ENCODE results near the gene KY. TPM values are rescaled to one million over a fixed set of nuclear protein-coding genes. Genes with fewer than 3 reads are reported as not detected.

The KY gene
- polyA plus RNA-seq, 1 donor (not counting 4 experiments of a cell fraction or from before 2014, with no cell fraction given): not detected

DNA sequence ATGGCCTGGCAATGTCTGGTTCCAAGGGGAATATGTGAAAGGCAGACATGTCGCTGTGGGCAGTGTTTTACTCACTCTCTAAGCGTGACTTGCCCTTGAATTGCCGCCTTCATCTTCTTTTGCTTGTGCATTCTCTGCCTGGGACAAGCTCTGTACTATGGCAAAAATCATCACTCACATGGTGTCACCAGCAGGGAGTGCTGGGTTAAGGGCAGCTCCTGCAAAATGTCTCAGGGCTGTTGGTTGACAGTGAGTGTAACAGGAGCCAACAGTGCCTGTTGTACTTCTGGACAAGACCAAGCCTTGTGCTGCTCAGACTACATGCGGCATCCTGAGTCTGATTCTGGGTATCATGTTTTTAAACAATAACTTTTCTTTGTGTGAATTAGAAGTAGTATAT is 45.3 kb upstream of the KY start:
- dilution Hi-C loops (cut with MboI; ENCODE audit: extremely low pct_ligation_motif_present, low sequenced_read_pairs): no loop called here
- Histone ChIP-seq H3K4me3 (ENCODE audit: control insufficient read depth in 2 of 3, extremely low read depth in 1 of 3, insufficient read depth in 2 of 3, low read depth in 1 of 3, low read length in 3 of 3) (no peak overlapping the region), H3K27me3 (ENCODE audit: control insufficient read depth, extremely low read depth, insufficient read depth, low read length) (no peaks in the 10 kb centered on the region), H3K9me1 (ENCODE audit: control insufficient read depth, extremely low read depth, insufficient read depth, low read length) (no peaks in the 10 kb centered on the region), H3K79me2 (ENCODE audit: control insufficient read depth, insufficient read depth, low read length) (no peaks in the 10 kb centered on the region), H3K9me3 (ENCODE audit: control insufficient read depth, low read depth, low read length) (no peaks in the 10 kb centered on the region), H3K9ac (ENCODE audit: control insufficient read depth, extremely low read depth, insufficient read depth, low read length) (no peak overlapping the region), H2AFZ (ENCODE audit: control insufficient read depth, low read length) (no peak overlapping the region), H3K27ac (ENCODE audit: control insufficient read depth, insufficient read depth, low read length) (no peak overlapping the region), H3K4me1 (ENCODE audit: control insufficient read depth, extremely low read depth, insufficient read depth, low read length) (peaks cover 21% of the 10 kb centered on the region), H3K36me3 (ENCODE audit: control insufficient read depth in 2 of 2, extremely low read depth in 1 of 2, insufficient read depth in 2 of 2, low read length in 2 of 2) (no peaks in the 10 kb centered on the region), H3K4me2 (ENCODE audit: control insufficient read depth, extremely low read depth, insufficient read depth, low read depth, low read length) (no peak overlapping the region), H4K20me1 (ENCODE audit: control insufficient read depth, extremely low read depth, insufficient read depth, low read length) (no peaks in the 10 kb centered on the region)
- FAIRE-seq (no peak), DNase-seq (ENCODE audit: low read depth, low spot score) (no peak)
- TF ChIP-seq, protein P1, sequence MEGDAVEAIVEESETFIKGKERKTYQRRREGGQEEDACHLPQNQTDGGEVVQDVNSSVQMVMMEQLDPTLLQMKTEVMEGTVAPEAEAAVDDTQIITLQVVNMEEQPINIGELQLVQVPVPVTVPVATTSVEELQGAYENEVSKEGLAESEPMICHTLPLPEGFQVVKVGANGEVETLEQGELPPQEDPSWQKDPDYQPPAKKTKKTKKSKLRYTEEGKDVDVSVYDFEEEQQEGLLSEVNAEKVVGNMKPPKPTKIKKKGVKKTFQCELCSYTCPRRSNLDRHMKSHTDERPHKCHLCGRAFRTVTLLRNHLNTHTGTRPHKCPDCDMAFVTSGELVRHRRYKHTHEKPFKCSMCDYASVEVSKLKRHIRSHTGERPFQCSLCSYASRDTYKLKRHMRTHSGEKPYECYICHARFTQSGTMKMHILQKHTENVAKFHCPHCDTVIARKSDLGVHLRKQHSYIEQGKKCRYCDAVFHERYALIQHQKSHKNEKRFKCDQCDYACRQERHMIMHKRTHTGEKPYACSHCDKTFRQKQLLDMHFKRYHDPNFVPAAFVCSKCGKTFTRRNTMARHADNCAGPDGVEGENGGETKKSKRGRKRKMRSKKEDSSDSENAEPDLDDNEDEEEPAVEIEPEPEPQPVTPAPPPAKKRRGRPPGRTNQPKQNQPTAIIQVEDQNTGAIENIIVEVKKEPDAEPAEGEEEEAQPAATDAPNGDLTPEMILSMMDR (optimal IDR thresholded peaks at IDR 0.05 in 1 of 3, IDR thresholded peaks at IDR 0.05 in 1 of 3, conservative IDR thresholded peaks at IDR 0.05 in 1 of 3; ENCODE audit: extremely low read depth in 1 of 3, insufficient read depth in 2 of 3, low read length in 3 of 3): no peak
- no peak for TF ChIP-seq EZH2 (IDR thresholded peaks at IDR 0.05; ENCODE audit: low read length)

DNA sequence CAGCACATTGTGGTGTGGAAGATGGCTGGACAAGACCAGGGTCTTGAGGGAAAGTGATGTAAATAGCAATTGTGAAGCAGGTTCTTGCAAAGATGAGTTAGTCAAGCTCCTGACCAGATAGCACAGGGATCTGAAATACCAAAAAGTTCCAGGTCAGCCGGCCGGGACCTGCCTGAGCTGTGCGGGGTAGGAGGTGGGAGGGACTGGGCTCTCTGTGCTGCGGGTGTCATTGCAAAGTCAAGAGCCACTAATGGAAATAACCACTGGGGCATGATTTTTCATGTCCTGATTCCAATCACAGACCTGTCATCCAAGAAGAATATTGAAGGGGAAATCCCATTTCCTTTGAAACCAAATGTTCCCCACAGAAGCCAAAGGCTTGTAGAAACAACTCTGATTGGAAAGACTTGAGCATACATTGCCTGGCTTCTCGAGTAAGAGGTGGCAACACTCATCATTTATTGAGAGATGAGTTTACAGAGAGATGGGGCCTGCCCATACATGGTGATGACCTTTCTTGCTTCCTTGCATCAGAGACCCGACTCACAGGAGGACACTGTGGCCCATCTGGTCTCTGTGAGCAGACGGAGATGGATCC is 44.2 kb upstream of the KY start:
- Histone ChIP-seq H4K20me1 (ENCODE audit: control insufficient read depth, extremely low read depth, insufficient read depth, low read length) (no peaks in the 10 kb centered on the region), H3K9me3 (ENCODE audit: control insufficient read depth, low read depth, low read length) (no peaks in the 10 kb centered on the region), H3K36me3 (ENCODE audit: control insufficient read depth in 2 of 2, extremely low read depth in 1 of 2, insufficient read depth in 2 of 2, low read length in 2 of 2) (no peaks in the 10 kb centered on the region), H3K27me3 (ENCODE audit: control insufficient read depth, extremely low read depth, insufficient read depth, low read length) (no peaks in the 10 kb centered on the region), H2AFZ (ENCODE audit: control insufficient read depth, low read length) (peak overlapping the region; percentile 25), H3K4me1 (ENCODE audit: control insufficient read depth, extremely low read depth, insufficient read depth, low read length) (peaks cover 21% of the 10 kb centered on the region), H3K9me1 (ENCODE audit: control insufficient read depth, extremely low read depth, insufficient read depth, low read length) (no peaks in the 10 kb centered on the region), H3K27ac (ENCODE audit: control insufficient read depth, insufficient read depth, low read length) (no peak overlapping the region), H3K9ac (ENCODE audit: control insufficient read depth, extremely low read depth, insufficient read depth, low read length) (no peak overlapping the region), H3K79me2 (ENCODE audit: control insufficient read depth, insufficient read depth, low read length) (no peaks in the 10 kb centered on the region), H3K4me3 (ENCODE audit: control insufficient read depth in 2 of 3, extremely low read depth in 1 of 3, insufficient read depth in 2 of 3, low read depth in 1 of 3, low read length in 3 of 3) (no peak overlapping the region), H3K4me2 (ENCODE audit: control insufficient read depth, extremely low read depth, insufficient read depth, low read depth, low read length) (peak overlapping the region; percentile 4)
- FAIRE-seq: peak; percentile 86
- DNase-seq (ENCODE audit: low read depth, low spot score): peak; percentile 25
- no peak for TF ChIP-seq EZH2 (IDR thresholded peaks at IDR 0.05; ENCODE audit: low read length)
- TF ChIP-seq, protein P1 (optimal IDR thresholded peaks at IDR 0.05 in 1 of 3, IDR thresholded peaks at IDR 0.05 in 1 of 3, conservative IDR thresholded peaks at IDR 0.05 in 1 of 3; ENCODE audit: extremely low read depth in 1 of 3, insufficient read depth in 2 of 3, low read length in 3 of 3): no peak
- dilution Hi-C loops (cut with MboI; ENCODE audit: extremely low pct_ligation_motif_present, low sequenced_read_pairs): no loop called here

Data from keratinocyte (primary cell).